Kidney glomerular epithelial cell (primary cell): ENCODE results near the gene EEFSEC.
"Not testable (repeated sequence)": the region's sequence is repeated elsewhere in the genome, so short reads cannot be mapped to it uniquely, and the experiment has no call there.

Source experiments
- DNase-seq: peaks from one replicate; lab custom pipeline; 2025; lab: John Stamatoyannopoulos, UW

The EEFSEC gene

DNA sequence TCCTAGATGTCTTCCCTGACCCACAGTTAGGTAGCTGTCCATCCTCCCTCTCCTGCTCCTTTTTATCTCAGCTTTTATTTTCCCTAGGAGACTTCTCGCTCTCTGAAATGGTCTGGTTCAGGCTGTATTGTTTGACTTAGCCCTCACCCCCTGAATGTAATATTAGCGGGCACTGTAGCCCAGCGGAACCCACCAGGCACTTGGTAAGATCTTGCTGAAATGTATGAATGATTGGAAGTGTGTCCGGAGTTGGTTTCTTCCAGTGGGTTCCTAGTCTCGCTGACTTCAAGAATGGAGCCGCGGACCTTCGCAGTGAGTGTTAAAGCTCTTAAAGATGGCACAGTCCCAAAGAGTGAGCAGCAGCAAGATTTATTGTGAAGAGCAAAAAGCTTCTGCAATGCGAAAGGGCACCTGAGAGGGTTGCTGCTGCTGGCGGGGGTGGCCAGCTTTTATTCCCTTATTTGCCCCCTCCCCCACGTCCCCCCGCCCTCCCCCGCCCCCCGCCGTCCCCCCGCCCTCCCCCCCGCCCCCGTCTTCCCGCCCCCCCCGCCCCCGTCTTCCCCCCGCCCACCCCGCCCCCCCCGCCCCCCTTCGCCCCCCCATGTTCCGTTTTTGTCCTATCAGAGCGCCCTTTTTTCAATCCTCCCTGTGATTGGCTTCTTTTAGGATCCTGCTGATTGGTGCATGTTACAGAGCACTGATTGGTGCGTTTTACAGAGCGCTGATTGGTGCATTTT lies 694 bp upstream of the EEFSEC start:
- DNase-seq = no peak

DNA sequence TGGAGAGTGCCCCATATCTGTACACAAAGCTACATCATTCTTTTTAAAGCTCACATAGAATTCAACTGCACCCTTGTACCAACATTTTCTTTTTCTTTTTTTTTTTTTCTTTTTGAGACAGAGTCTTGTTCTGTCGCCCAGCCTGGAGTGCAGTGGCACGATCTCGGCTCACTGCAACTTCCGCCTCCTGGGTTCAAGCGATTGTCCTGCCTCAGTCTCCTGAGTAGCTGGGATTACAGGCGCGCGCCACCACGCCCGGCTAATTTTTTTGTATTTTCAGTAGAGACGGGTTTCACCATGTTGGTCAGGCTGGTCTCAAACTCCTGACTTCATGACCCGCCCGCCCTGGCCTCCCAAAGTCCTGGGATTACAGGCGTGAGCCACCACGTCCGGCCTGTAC lies 1.1 kb downstream of the EEFSEC start:
- DNase-seq = not testable (repeated sequence)

DNA sequence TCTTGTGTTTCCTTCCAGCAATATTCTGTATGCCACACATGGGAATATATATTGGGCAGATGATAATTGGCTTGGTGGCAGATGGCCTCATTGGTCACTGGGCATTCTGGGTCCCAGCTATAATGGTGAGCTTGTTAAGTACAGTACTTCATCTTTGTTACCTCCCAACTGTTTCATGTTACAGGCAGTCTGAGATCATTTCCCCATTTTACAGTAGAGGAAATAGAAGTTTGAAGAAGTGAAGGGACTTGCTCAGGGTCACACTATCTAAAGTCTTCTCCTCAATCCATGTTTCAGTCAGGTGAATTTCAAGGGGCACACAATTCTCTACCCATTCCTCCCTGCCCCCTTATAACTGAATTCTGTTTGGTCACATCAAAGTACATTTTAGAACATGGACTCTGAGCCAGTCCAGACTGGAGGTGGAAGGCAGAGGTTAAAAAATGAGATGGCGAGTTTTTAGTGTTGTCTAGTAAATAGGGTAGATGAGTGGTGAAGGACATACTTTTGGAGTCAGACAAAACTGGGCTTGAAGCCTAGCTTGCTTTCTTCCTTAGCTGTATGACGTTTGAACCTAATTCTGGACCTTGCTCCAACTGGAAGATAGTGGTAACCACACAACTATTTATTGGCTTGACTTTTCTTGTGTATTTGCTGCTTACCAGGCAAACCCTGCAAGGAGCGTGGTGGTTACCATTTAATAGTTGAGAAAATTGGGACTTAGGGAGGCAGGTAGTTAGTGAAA lies 2.5 kb downstream of the EEFSEC start:
- DNase-seq = no peak

- DNase-seq = no peak
Measured at GRCh38 chr3:128160661-128161060, 7.4 kb downstream of the EEFSEC start.

DNA sequence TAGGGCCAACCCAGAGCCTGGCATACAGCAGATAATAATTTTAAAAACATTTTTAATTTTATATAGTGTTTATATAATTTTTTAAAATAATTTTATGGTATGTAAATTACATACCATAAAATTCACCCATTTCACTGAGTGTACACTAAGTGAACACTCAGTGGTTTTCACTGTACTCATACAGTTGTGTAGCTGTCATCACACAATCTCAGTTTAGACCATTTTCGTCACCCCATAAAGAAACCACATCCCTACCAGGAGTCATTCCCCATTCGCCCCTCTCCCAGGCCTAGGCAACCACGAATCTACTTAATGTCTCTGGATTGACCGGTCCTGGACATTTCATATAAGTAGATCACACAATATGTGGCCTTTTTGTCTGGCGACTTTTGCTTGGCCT lies 10.2 kb downstream of the EEFSEC start:
- DNase-seq = no peak

- no peak for DNase-seq
Measured at GRCh38 chr3:128166971-128167453, 13.7 kb downstream of the EEFSEC start.

GRCh38 chr3:128167646-128167972 lies 14.3 kb downstream of the EEFSEC start:
- no peak for DNase-seq

DNA sequence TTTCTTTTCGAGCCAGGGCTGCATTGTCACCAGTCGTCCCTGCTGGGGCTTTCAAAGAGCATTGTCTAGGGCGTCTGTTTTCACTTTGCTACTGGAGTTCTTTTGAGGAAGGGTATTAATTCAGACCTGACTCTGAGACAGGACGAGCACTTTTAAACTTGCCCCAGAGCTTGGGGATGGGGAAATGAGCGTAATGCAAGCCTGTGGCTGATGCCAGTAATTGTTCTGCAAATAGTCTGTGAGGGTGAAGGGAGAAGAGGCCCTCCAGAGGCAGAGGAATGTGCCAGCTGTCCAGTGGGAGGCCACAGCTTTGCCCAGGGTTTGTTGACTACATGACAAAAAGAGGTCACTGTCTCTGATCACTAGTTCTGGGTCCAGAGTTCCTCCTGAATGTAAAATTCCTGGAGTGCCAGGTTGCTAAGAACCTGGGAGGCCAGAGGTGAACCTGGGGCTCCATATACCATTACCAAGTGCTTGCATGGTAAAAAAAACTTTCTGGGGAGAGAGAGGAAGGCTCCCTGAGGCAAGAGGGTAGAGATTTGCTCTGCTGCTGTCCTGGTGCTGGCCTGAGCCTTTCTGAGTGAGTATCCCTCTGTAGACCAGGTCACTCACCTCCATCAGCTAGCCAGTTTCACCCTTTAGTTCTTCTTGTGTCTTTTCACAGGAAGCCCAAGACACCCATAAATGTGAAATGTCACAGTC lies 14.8 kb downstream of the EEFSEC start:
- no peak for DNase-seq

GRCh38 chr3:128168836-128169235 lies 15.6 kb downstream of the EEFSEC start:
- DNase-seq = no peak

DNA sequence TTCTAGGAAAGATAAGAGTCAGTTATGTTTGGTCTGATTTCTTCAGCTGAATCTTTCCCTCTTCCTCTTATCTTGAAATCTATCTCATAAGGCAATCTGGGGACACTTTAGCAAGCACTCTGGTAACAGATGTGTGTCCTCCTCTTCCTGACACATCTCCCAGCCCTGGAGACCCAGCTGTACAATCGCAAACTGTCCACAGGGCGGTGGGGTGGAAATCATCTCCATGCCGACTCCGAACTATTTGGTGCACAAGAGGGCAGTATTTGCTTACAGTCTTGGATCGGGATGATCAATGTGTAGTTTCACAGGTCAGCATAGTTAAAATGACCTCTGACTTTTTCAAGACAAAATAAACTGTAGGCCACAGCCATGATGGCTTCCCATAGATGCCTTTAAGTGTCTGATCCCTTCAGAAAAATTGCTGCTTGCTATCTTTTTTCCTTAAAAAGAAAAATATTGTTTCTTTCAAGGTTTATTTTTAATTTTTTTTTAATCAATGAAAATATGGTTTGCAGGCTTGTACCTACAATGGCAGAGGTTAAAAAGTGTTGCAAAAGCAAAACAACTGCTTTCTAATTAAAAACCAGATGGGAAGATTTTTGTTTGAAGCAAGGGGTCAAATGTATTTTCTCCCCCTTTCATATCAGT lies 17.7 kb downstream of the EEFSEC start:
- peak; percentile 60 for DNase-seq

GRCh38 chr3:128173200-128173599 lies 19.9 kb downstream of the EEFSEC start:
- DNase-seq = no peak

DNA sequence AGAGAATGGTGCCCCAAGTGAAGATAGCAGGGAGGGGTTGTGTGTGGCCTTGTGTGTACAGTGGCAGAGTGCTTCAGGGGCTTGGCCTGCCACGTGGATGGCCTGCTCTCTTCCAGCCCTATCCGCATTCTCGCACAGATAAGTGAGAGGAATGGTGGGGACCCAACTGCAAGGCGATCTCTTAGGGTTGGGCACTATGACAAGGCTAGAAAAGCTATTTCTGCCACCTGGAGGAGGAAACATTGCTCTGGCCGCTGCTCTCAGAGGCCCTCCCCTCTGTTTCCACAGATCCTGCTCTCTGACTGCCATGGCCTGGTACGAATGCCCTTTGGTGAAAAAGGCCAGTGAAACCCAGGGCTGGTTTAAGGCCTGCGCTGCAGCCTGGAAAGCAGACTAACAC lies 20.6 kb downstream of the EEFSEC start:
- DNase-seq = no peak

- no peak for DNase-seq
Measured at GRCh38 chr3:128174675-128175590, 21.7 kb downstream of the EEFSEC start.

- no peak for DNase-seq
Measured at GRCh38 chr3:128175768-128176167, 22.5 kb downstream of the EEFSEC start.

DNA sequence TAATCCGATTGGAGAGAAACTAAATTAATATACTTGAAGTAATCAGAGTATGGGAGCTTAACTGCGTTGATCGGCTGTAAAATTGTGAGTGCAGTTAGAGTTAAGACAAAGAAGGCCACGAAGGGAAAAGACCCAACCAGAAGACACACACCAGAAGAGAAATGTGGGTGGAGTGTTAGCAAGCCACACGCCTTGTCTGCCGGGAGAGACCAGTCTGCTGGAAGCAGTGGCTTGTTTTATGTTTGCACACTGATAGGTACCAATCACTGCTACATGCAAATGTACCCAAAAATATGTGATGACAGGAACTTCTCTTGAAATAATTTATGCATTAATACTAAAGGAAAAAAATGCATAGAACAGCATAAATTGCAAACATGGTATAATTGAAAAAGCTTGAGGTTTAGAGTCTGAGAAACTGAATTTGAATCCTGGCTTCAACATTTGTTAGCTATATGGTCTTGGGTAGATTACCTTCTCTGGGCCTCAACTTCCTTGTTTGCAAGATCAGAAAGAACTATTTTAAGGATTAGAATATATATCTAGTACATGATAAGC lies 23.1 kb downstream of the EEFSEC start:
- no peak for DNase-seq

DNA sequence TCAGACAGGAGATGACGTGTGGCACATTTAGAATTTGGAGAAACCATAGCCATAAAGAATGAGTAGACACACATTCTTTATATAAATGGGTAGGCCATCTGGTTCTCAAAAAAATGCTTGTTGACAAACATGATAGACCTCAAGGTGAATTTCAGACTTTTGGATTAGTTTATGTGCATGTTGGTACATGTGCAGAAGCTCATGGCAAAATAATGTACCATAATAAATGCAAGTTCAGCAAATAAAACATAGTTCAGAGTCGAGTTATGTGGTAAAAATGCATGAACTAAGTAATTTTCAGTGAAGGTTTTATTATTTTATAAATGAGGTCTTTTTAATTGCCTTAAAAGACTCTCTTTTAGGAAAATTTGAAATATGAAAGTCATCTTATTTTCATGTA lies 24.6 kb downstream of the EEFSEC start:
- DNase-seq = no peak

DNA sequence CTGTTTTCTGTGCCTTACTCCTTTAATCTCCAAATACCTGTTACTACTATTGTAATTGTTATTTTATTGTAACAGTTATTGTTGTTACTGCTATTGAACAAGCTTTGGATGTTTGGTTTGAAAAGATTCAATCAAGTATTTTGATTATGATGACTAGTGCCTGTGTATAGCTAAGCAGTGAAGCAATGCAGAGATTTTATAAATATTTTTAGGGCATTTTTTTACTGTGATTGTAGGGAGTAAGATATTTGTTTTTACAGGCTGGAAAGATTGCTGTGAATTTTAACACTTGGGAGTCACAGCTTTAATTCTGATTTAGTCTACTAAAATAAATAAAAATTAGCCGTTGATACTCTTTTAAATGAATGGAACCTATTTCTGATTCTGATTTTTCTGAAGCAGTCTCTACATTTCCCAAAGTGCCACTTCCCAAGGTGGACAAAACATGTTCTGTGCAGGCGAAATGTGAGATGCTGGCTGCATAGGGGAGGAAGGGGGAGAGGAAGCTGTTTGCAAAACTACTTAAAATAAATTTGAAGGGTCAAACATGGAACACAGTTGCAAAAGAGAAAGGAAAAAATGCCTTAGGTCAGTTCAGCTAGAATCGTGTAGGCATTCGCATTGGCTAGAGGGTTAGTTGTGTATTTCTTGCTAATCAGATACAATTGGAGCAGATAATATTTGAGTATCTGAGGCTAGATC lies 25.7 kb downstream of the EEFSEC start:
- no peak for DNase-seq

GRCh38 chr3:128179484-128179819 lies 26.2 kb downstream of the EEFSEC start:
- DNase-seq = no peak

DNA sequence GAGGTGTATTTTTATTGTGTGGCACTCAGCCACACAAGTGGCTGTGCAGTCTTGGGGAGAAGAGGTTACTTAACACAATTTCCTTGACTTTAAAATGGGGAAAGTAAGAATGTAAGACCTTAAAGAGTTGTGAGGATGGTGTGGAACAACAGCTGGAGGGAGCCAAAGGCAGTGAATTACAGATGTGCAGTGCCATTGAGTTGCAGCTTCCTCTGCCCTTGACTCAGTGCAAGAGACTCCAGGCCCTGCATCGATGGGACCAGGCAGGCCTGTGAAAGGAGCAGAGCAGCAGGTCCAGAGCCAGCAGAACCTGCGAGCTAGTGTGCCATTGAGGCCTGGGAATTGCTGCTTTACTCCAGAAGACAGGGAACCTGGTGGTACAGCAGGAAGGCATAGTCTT lies 27.2 kb downstream of the EEFSEC start:
- no peak for DNase-seq

DNA sequence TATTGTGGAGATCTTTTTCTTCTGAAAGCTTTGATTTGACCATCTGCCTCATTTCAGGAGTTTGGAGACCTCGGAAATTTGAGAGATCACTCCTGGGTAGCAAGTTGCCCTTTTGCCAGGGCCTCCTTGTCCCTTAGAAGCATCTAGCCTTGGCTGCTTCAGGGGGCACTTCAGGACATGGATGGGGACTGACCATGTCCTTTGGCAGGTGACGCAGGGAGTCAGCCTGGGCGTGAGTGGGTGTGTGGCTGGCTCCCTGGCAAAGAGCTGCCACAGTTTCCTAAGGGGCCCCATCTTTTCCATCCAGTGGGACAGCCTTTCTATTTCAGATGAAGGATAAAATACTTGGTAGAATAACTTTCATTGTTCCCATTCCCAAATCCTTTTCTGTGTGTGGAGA lies 27.6 kb downstream of the EEFSEC start:
- DNase-seq = no peak

- no peak for DNase-seq
Measured at GRCh38 chr3:128182656-128183055, 29.4 kb downstream of the EEFSEC start.
